Sigmoid colon (tissue), 7 donors: ENCODE measurements around the gene VAX1. TPM values are rescaled to one million over a fixed set of nuclear protein-coding genes. Genes with fewer than 3 reads are reported as not detected.

Experiments
- DNase-seq: peaks from one replicate; pipeline ENCODE4 v3.0.0-alpha.2; 2019
- H3K27ac ChIP-seq, 4 donors: fragments of 200-600 bp; sonication (generic); one replicate each; pipeline ENCODE4 v1.5.1; 2016 to 2019; ENCODE audit warnings: mild to moderate bottlenecking in 1 of 4
- H3K27me3 ChIP-seq, 3 donors: fragments of 200-600 bp; sonication (generic); one replicate each; pipeline ENCODE4 v1.5.1; 2019; ENCODE audit warnings: mild to moderate bottlenecking in 1 of 3
- H3K36me3 ChIP-seq, 4 donors: fragments of 200-600 bp; sonication (generic); one replicate each; pipeline ENCODE4 v1.5.1; 2016 to 2019
- H3K4me1 ChIP-seq, 4 donors: fragments of 200-600 bp; sonication (generic); one replicate each; pipeline ENCODE4 v1.5.1; 2017 to 2019
- H3K4me3 ChIP-seq, 4 donors: fragments of 200-600 bp; sonication (generic); one replicate each; pipeline ENCODE4 v1.5.1; 2017 to 2019; ENCODE audit warnings: mild to moderate bottlenecking in 2 of 4, moderate library complexity in 1 of 4
- H3K9me3 ChIP-seq, 4 donors: fragments of 200-600 bp in 3 of 4; sonication (generic) in 3 of 4; one replicate each; pipeline versions ENCODE4 v1.5.1 to v1.6.1; 2013 to 2019
- EP300 ChIP-seq, 4 donors: sonication (generic); formaldehyde crosslinking; IDR thresholded peaks; one replicate each; pipeline ENCODE4 v1.6.1; 2017; ENCODE audit warnings: antibody characterized with exemption in 4 of 4
- POLR2A ChIP-seq, 2 donors: fragments of 450-650 bp; IDR thresholded peaks; one replicate each; pipeline ENCODE4 v1.6.1; 2016; ENCODE audit warnings: antibody characterized with exemption in 2 of 2, mild to moderate bottlenecking in 2 of 2, moderate library complexity in 2 of 2
- POLR2AphosphoS5 ChIP-seq, 4 donors: sonication (generic); formaldehyde crosslinking; IDR thresholded peaks; one replicate each; pipeline ENCODE4 v1.6.1; 2017; ENCODE audit warnings: antibody characterized with exemption in 4 of 4
- WGBS, 2 donors: extraction: QIAGEN DNeasy Blood & Tissue Kit; methylation state at CpG; one replicate each; pipeline ENCODE4 v1.1.7; 2013; 5-methylcytosine and 5-hydroxymethylcytosine counted together
- intact Hi-C: fragments of 100-400 bp; cut with DNase I; formaldehyde crosslinking; loops from one replicate; pipeline ENCODE4 v1.15.1; 2023
- polyA plus RNA-seq, 3 donors: library from polyadenylated mRNA; stranded (reverse); fragments of 200-250 nt; gene quantifications; one replicate each; pipeline ENCODE4 v1.2.3, GENCODE V29; 2013
- total RNA-seq, 4 donors: library from RNA; depleted of rRNA; stranded (reverse); fragments of >200 nt; gene quantifications; one replicate each; pipeline ENCODE4 v1.1.0, GENCODE V29; 2016
- TF ChIP-seq, protein P1 (sequence below), 4 experiments: fragments of 450-650 bp in 3 of 4; fragments of 200-600 bp in 1 of 4; IDR thresholded peaks; one replicate each; pipeline ENCODE4 v1.5.1; 2016 to 2019; ENCODE audit warnings: antibody characterized with exemption in 4 of 4, mild to moderate bottlenecking in 3 of 4, moderate library complexity in 2 of 4
- donor health status: healthy with polysubstance abuse.
- donor health status: Bipolar disorder and iron deficiency.
- donor health status: healthy.

The VAX1 gene
- total and polyA plus RNA-seq, 7 donors, result not detected

DNA sequence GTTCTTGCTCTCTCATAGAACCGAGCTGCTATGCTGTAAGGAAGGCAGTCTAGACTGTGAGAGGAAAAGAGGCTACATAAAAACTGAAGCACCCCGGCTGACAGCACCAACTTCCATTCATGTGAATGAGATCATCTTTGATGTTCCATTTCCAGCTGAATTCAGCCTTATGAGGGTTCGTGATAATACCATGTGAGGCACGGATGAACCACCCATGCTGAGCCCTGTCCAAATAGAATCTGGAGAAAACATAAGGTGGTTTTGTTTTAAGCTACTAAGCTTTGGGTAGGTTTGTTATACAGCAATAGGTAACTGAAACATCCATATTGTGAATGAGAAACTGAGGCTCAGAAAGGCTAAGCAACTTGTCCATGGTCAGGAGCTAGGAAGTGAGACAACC, 6.9 kb upstream of the VAX1 start:
- intact Hi-C loops, result no loop called here
- Histone ChIP-seq H3K4me3 (no peak overlapping the region), H3K36me3 (no peaks in the 10 kb centered on the region), H3K4me1 (no peaks in the 10 kb centered on the region), H3K27ac (no peak overlapping the region), H3K27me3 (peaks cover 23 to 86% (median 26%) of the 10 kb centered on the region in 3 donors), H3K9me3 (peaks cover 0 to 7% (median 6%) of the 10 kb centered on the region in 4 donors)
- TF ChIP-seq POLR2A (IDR thresholded peaks at IDR 0.05) (no peak), EP300 (IDR thresholded peaks at IDR 0.05) (no peak), POLR2AphosphoS5 (IDR thresholded peaks at IDR 0.05) (no peak)
- TF ChIP-seq, protein P1, sequence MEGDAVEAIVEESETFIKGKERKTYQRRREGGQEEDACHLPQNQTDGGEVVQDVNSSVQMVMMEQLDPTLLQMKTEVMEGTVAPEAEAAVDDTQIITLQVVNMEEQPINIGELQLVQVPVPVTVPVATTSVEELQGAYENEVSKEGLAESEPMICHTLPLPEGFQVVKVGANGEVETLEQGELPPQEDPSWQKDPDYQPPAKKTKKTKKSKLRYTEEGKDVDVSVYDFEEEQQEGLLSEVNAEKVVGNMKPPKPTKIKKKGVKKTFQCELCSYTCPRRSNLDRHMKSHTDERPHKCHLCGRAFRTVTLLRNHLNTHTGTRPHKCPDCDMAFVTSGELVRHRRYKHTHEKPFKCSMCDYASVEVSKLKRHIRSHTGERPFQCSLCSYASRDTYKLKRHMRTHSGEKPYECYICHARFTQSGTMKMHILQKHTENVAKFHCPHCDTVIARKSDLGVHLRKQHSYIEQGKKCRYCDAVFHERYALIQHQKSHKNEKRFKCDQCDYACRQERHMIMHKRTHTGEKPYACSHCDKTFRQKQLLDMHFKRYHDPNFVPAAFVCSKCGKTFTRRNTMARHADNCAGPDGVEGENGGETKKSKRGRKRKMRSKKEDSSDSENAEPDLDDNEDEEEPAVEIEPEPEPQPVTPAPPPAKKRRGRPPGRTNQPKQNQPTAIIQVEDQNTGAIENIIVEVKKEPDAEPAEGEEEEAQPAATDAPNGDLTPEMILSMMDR (IDR thresholded peaks at IDR 0.05), result no peak
- DNase-seq, result no peak
- 71 to 79% methylated on average over 4 of the region's 4 CpGs for WGBS, 2 donors

DNA sequence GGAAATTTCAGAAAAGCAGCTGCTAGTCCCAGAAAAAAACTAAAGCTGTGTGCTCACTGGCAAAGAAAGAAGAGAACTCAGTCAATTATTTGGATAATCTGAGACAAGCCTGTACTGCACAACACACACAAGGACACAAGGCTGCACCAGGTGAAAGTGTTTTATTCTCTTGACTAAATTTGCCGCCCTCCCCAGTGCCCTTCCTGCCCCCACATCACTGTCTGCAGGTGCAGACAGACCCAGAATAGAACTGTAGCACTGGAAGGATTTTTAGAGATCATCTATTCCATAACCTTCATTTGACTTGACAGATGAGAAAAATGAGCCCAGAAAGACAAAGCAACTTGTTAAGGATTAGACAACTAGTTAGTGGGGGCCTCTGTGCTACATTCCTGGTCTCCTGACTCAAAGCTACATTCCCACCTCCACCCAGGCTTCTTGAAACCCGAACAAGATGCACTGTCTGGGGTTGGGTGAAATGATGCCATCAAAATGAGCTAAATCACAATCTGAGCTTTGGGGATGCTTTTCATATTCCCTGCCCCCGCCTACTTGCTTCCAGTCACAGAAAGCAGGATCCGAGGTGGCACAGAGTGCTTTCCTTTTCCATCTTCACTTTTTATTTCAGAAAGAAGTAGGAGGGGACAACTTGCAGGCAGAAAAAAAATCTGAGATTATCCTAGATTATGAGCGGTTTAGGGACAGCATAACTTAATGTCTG, 5.2 kb upstream of the VAX1 start:
- H3K4me1 ChIP-seq, result peaks cover 0 to 13% (median 6%) of the 10 kb centered on the region in 4 donors
- H3K9me3 ChIP-seq, result peaks cover 0 to 7% (median 6%) of the 10 kb centered on the region in 4 donors
- DNase-seq, result no peak
- intact Hi-C loops, result no loop called here
- H3K27me3 ChIP-seq, result peaks cover 37 to 91% (median 44%) of the 10 kb centered on the region in 3 donors
- H3K36me3 ChIP-seq, result no peaks in the 10 kb centered on the region
- H3K27ac ChIP-seq, result no peak overlapping the region
- TF ChIP-seq POLR2AphosphoS5 (IDR thresholded peaks at IDR 0.05), result no peak
- TF ChIP-seq, protein P1 (IDR thresholded peaks at IDR 0.05), result no peak
- no peak for TF ChIP-seq POLR2A (IDR thresholded peaks at IDR 0.05)
- no peak for TF ChIP-seq EP300 (IDR thresholded peaks at IDR 0.05)
- no peak overlapping the region for H3K4me3 ChIP-seq
- 54 to 66% methylated on average over 5 of the region's 5 CpGs for WGBS, 2 donors

DNA sequence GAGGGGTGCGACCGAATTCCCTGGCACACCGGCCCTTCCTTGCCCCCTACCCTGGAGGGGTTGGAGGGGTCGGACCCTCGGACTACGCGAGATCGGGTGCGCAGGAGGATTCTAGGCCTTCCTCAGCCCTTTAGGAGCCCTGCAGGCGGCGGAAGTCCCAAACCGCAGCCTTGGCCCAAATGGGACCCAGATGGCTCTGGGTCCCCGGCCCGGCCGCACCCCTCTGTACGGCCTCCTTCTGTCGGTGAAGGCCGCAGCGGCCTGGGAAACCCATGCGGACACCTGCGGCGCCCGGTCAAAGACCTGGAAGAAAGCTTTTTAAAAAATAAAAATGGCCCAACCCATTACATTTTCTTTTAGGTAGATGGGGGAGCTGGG, 2.4 kb upstream of the VAX1 start:
- Histone ChIP-seq H3K4me3 (no peak overlapping the region), H3K9me3 (peaks cover 0 to 7% (median 6%) of the 10 kb centered on the region in 4 donors), H3K36me3 (no peaks in the 10 kb centered on the region), H3K4me1 (peaks cover 0 to 33% (median 23%) of the 10 kb centered on the region in 4 donors), H3K27ac (no peak overlapping the region), H3K27me3 (peaks cover 59 to 98% (median 71%) of the 10 kb centered on the region in 3 donors)
- no peak for DNase-seq
- intact Hi-C loops, result no loop called here
- 8 to 32% methylated on average over 23 of the region's 23 CpGs for WGBS, 2 donors
- TF ChIP-seq POLR2AphosphoS5 (IDR thresholded peaks at IDR 0.05) (no peak), EP300 (IDR thresholded peaks at IDR 0.05) (no peak), POLR2A (IDR thresholded peaks at IDR 0.05) (no peak)
- TF ChIP-seq, protein P1 (IDR thresholded peaks at IDR 0.05), result no peak

DNA sequence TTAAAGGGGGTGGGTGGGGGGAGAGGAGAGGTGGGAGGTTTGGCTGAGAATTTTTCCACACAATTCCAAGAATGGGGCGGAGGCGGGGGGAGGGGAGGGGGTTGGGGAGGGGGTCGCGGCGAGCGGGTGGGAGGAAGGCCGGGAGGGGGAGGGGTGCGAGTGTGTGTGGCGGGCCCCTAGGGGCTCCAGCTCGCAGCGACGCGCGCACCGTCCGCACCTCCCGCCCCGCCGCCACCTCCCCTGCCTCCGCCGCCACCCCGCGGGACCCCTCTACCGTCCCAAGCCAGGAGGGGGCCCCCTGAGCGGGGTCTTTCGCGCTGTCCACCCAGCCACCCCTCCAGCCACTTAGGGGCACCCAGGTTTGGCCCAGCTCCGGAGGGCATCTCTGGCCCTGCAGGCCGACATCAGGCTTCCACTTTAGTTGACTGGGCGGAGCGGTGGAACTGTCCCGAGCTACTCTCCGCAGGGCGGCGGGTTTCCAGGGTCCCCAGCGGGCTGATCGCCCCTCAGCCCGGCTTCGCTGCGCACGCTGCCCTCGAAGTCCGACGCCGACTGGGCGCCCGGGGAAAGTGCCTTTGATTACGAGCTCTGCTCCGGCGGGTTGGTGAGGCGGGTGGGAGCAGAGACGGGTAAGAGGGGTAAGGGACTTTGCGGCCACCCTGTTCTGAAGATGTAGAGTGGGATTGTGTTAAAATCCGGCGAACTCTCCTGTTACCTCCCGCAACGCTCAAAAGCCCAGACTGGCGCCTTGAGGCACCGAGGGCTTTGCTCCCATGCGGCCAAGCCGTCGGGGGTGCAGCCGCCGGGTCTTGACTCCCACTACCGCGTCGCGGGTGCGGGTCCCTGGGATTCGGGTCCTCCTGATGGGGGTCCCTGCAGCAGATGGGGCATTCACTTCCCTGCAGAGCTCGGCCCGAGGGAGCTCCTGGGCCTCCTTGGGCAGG, 1.8 kb upstream of the VAX1 start:
- Histone ChIP-seq H3K27me3 (peaks cover 60 to 98% (median 77%) of the 10 kb centered on the region in 3 donors), H3K27ac (no peak overlapping the region), H3K9me3 (peaks cover 0 to 5% (median 1%) of the 10 kb centered on the region in 4 donors), H3K36me3 (no peaks in the 10 kb centered on the region), H3K4me3 (no peak overlapping the region), H3K4me1 (peaks cover 0 to 33% (median 23%) of the 10 kb centered on the region in 4 donors)
- WGBS, 2 donors, result 6 to 18% methylated on average over 71 to 72 of the region's 72 CpGs
- TF ChIP-seq POLR2AphosphoS5 (IDR thresholded peaks at IDR 0.05) (no peak), POLR2A (IDR thresholded peaks at IDR 0.05) (no peak), EP300 (IDR thresholded peaks at IDR 0.05) (no peak)
- TF ChIP-seq, protein P1 (IDR thresholded peaks at IDR 0.05), result no peak
- intact Hi-C loops, result no loop called here
- no peak for DNase-seq
